ENCODE results near the gene TBC1D22B. TPM values are rescaled to one million over a fixed set of nuclear protein-coding genes. Genes with fewer than 3 reads are reported as not detected.

Gene TBC1D22B
- polyA plus RNA-seq, 3 donors = 3.9 to 5.0 (median 4.9) TPM

GRCh38 chr6:37359039-37359438, 101.5 kb downstream of the TBC1D22B start:
- no peak for DNase-seq
- peaks cover 17 to 38% of the 10 kb centered on the region in 2 donors for H3K36me3 ChIP-seq (replicated peaks in 1 of 2; ENCODE audit: control insufficient read depth in 1 of 2, insufficient read depth in 2 of 2, low read length in 2 of 2)
- H3K4me1 ChIP-seq (ENCODE audit: control insufficient read depth in 1 of 2, insufficient read depth in 2 of 2, low read length in 2 of 2) = peaks cover 6 to 9% of the 10 kb centered on the region in 2 donors
- H3K9ac ChIP-seq (ENCODE audit: insufficient read depth, low read length, poor library complexity, severe bottlenecking) = no peak overlapping the region
- TF ChIP-seq CTCF (IDR thresholded peaks at IDR 0.05) = no peak
- intact Hi-C loops (cut with micrococcal nuclease) = no loop called here
- Mint-ChIP-seq H3K4me3 (no peak overlapping the region), H3K27me3 (ENCODE audit: low read depth in 3 of 3) (peaks cover 4 to 11% (median 6%) of the 10 kb centered on the region in 3 donors), H3K4me1 (peaks cover 22% of the 10 kb centered on the region), H3K27ac (no peak overlapping the region), H3K9me3 (no peaks in the 10 kb centered on the region), H3K36me3 (peaks cover 33 to 34% of the 10 kb centered on the region in 2 donors)
- H3K27ac ChIP-seq (ENCODE audit: low read depth in 1 of 2, low read length in 2 of 2) = no peak overlapping the region
- H3K79me2 ChIP-seq (ENCODE audit: insufficient read depth, low read length) = peaks cover 39% of the 10 kb centered on the region
- no peaks in the 10 kb centered on the region for H4K20me1 ChIP-seq (ENCODE audit: insufficient read depth, low read length)
- H3K27me3 ChIP-seq (ENCODE audit: control insufficient read depth in 2 of 2, insufficient read depth in 2 of 2, low read length in 2 of 2) = no peaks in the 10 kb centered on the region
- no peak overlapping the region for H3K4me2 ChIP-seq (replicated peaks; ENCODE audit: extremely low read depth, low read length, poor library complexity, severe bottlenecking)
- 38% methylated on average over 2 of the region's 3 CpGs for WGBS (ENCODE audit: insufficient coverage)
- no peak overlapping the region for H3K4me3 ChIP-seq (replicated peaks in 1 of 3; ENCODE audit: low read depth in 2 of 3, low read length in 3 of 3)
- no peak overlapping the region for H2AFZ ChIP-seq (ENCODE audit: insufficient read depth, low read depth, low read length, poor library complexity, severe bottlenecking)
- no peaks in the 10 kb centered on the region for H3K9me3 ChIP-seq (replicated peaks in 1 of 2; ENCODE audit: control insufficient read depth in 1 of 2, insufficient read depth in 1 of 2, low read length in 2 of 2)

- Histone ChIP-seq H3K9me3 (replicated peaks in 1 of 2; ENCODE audit: control insufficient read depth in 1 of 2, insufficient read depth in 1 of 2, low read length in 2 of 2) (no peaks in the 10 kb centered on the region), H3K79me2 (ENCODE audit: insufficient read depth, low read length) (peaks cover 7% of the 10 kb centered on the region), H4K20me1 (ENCODE audit: insufficient read depth, low read length) (no peaks in the 10 kb centered on the region), H3K9ac (ENCODE audit: insufficient read depth, low read length, poor library complexity, severe bottlenecking) (no peak overlapping the region), H3K4me1 (ENCODE audit: control insufficient read depth in 1 of 2, insufficient read depth in 2 of 2, low read length in 2 of 2) (no peaks in the 10 kb centered on the region), H3K27ac (ENCODE audit: low read depth in 1 of 2, low read length in 2 of 2) (no peak overlapping the region), H3K27me3 (ENCODE audit: control insufficient read depth in 2 of 2, insufficient read depth in 2 of 2, low read length in 2 of 2) (no peaks in the 10 kb centered on the region), H3K4me3 (replicated peaks in 1 of 3; ENCODE audit: low read depth in 2 of 3, low read length in 3 of 3) (no peak overlapping the region), H3K36me3 (replicated peaks in 1 of 2; ENCODE audit: control insufficient read depth in 1 of 2, insufficient read depth in 2 of 2, low read length in 2 of 2) (peaks cover 17 to 60% of the 10 kb centered on the region in 2 donors), H2AFZ (ENCODE audit: insufficient read depth, low read depth, low read length, poor library complexity, severe bottlenecking) (no peak overlapping the region), H3K4me2 (replicated peaks; ENCODE audit: extremely low read depth, low read length, poor library complexity, severe bottlenecking) (no peak overlapping the region)
- no peaks in the 10 kb centered on the region for H3K27me3 Mint-ChIP-seq (ENCODE audit: low read depth in 3 of 3)
- no peaks in the 10 kb centered on the region for H3K9me3 Mint-ChIP-seq
- H3K36me3 Mint-ChIP-seq = peaks cover 38 to 46% of the 10 kb centered on the region in 2 donors
- intact Hi-C loops (cut with micrococcal nuclease) = no loop called here
- H3K4me3 Mint-ChIP-seq = no peak overlapping the region
- H3K4me1 Mint-ChIP-seq = peaks cover 8% of the 10 kb centered on the region
- DNase-seq = no peak
- WGBS (ENCODE audit: insufficient coverage) = 100% methylated on average over 1 of the region's 2 CpGs
- H3K27ac Mint-ChIP-seq = no peak overlapping the region
- TF ChIP-seq CTCF (IDR thresholded peaks at IDR 0.05) = no peak
Observed at GRCh38 chr6:37362101-37362828, 104.7 kb downstream of the TBC1D22B start.
